Measurements from ENCODE around the gene TUT4.

The TUT4 gene

GRCh38 chr1:52542085-52542688 is 10.7 kb downstream of the TUT4 start:
- Histone ChIP-seq H3K4me1 (ENCODE audit: insufficient read depth, low read length, severe bottlenecking) (no peaks in the 10 kb centered on the region), H2AFZ (ENCODE audit: low read length) (no peak overlapping the region), H3K4me2 (ENCODE audit: low read length) (no peak overlapping the region), H3K27ac (ENCODE audit: low read depth, low read length, poor library complexity, severe bottlenecking) (no peak overlapping the region), H3F3A (ENCODE audit: insufficient read depth, low read length) (no peaks in the 10 kb centered on the region), H3K4me3 (ENCODE audit: low read depth, low read length, poor library complexity, severe bottlenecking) (no peak overlapping the region), H3K9me3 (ENCODE audit: low read length) (peaks cover 25% of the 10 kb centered on the region), H3K79me2 (ENCODE audit: insufficient read depth, low read length) (peaks cover 84% of the 10 kb centered on the region), H4K20me1 (ENCODE audit: insufficient read depth, low read length) (no peaks in the 10 kb centered on the region), H3K27me3 (ENCODE audit: insufficient read depth, low read length) (no peaks in the 10 kb centered on the region), H3K9ac (ENCODE audit: low read length) (no peak overlapping the region), H3K9me2 (ENCODE audit: low read depth, low read length) (no peaks in the 10 kb centered on the region), H3K36me3 (ENCODE audit: insufficient read depth, low read length) (peaks cover 27% of the 10 kb centered on the region)
- no peak for TF ChIP-seq CTCF (IDR thresholded peaks at IDR 0.05; ENCODE audit: low read length)
- no peak for TF ChIP-seq EZH2 (IDR thresholded peaks at IDR 0.05; ENCODE audit: borderline replicate concordance, low read length)

GRCh38 chr1:52534928-52535764 is 17.7 kb downstream of the TUT4 start:
- Histone ChIP-seq H3K79me2 (ENCODE audit: insufficient read depth, low read length) (peaks cover 57% of the 10 kb centered on the region), H3K4me1 (ENCODE audit: insufficient read depth, low read length, severe bottlenecking) (peaks cover 20% of the 10 kb centered on the region), H3K27ac (ENCODE audit: low read depth, low read length, poor library complexity, severe bottlenecking) (no peak overlapping the region), H3F3A (ENCODE audit: insufficient read depth, low read length) (no peaks in the 10 kb centered on the region; the same call in 1 of the 2 replicates), H2AFZ (ENCODE audit: low read length) (no peak overlapping the region), H3K36me3 (ENCODE audit: insufficient read depth, low read length) (peaks cover 4% of the 10 kb centered on the region), H3K9ac (ENCODE audit: low read length) (no peak overlapping the region), H3K4me2 (ENCODE audit: low read length) (no peak overlapping the region), H3K9me2 (ENCODE audit: low read depth, low read length) (no peaks in the 10 kb centered on the region), H3K4me3 (ENCODE audit: low read depth, low read length, poor library complexity, severe bottlenecking) (no peak overlapping the region), H4K20me1 (ENCODE audit: insufficient read depth, low read length) (no peaks in the 10 kb centered on the region), H3K9me3 (ENCODE audit: low read length) (peaks cover 7% of the 10 kb centered on the region; the same call in 1 of the 2 replicates), H3K27me3 (ENCODE audit: insufficient read depth, low read length) (no peaks in the 10 kb centered on the region)
- TF ChIP-seq EZH2 (IDR thresholded peaks at IDR 0.05; ENCODE audit: borderline replicate concordance, low read length) (no peak), CTCF (IDR thresholded peaks at IDR 0.05; ENCODE audit: low read length) (no peak)

GRCh38 chr1:52533713-52534112 is 19.2 kb downstream of the TUT4 start:
- Histone ChIP-seq H3K79me2 (ENCODE audit: insufficient read depth, low read length) (peaks cover 59% of the 10 kb centered on the region), H3K27me3 (ENCODE audit: insufficient read depth, low read length) (no peaks in the 10 kb centered on the region), H4K20me1 (ENCODE audit: insufficient read depth, low read length) (no peaks in the 10 kb centered on the region), H3K27ac (ENCODE audit: low read depth, low read length, poor library complexity, severe bottlenecking) (no peak overlapping the region), H3K4me1 (ENCODE audit: insufficient read depth, low read length, severe bottlenecking) (peaks cover 20% of the 10 kb centered on the region), H3K36me3 (ENCODE audit: insufficient read depth, low read length) (peaks cover 4% of the 10 kb centered on the region), H3K4me3 (ENCODE audit: low read depth, low read length, poor library complexity, severe bottlenecking) (no peak overlapping the region), H3K9me2 (ENCODE audit: low read depth, low read length) (no peaks in the 10 kb centered on the region), H2AFZ (ENCODE audit: low read length) (no peak overlapping the region), H3K9ac (ENCODE audit: low read length) (no peak overlapping the region), H3K4me2 (ENCODE audit: low read length) (no peak overlapping the region), H3K9me3 (ENCODE audit: low read length) (peaks cover 7% of the 10 kb centered on the region; the same call in 1 of the 2 replicates), H3F3A (ENCODE audit: insufficient read depth, low read length) (no peaks in the 10 kb centered on the region; the same call in 1 of the 2 replicates)
- TF ChIP-seq CTCF (IDR thresholded peaks at IDR 0.05; ENCODE audit: low read length) = no peak
- TF ChIP-seq EZH2 (IDR thresholded peaks at IDR 0.05; ENCODE audit: borderline replicate concordance, low read length) = no peak
